GM21515 (cell line): ENCODE data around the gene GGTLC2.
"Not testable (repeated sequence)": the region's sequence is repeated elsewhere in the genome, so short reads cannot be mapped to it uniquely, and the experiment has no call there.

Experiments used
- ATAC-seq: cut with Tn5 transposase; IDR thresholded peaks from one replicate; pipeline ENCODE4 v1.9.1; 2021; ENCODE audit not compliant: unreplicated experiment

Gene GGTLC2

GRCh38 chr22:22667966-22668880 is 23.8 kb downstream of the GGTLC2 start:
- no peak for ATAC-seq

GRCh38 chr22:22669093-22669492 is 24.7 kb downstream of the GGTLC2 start:
- no peak for ATAC-seq

GRCh38 chr22:22670076-22670795 is 25.8 kb downstream of the GGTLC2 start:
- no peak for ATAC-seq

GRCh38 chr22:22671506-22671905 is 27.1 kb downstream of the GGTLC2 start:
- no peak for ATAC-seq

GRCh38 chr22:22673099-22673498 is 28.7 kb downstream of the GGTLC2 start:
- no peak for ATAC-seq

GRCh38 chr22:22673628-22674027 is 29.2 kb downstream of the GGTLC2 start:
- ATAC-seq = no peak

- no peak for ATAC-seq
Observed at GRCh38 chr22:22674467-22674866, 30.1 kb downstream of the GGTLC2 start.

GRCh38 chr22:22678970-22679369 is 34.6 kb downstream of the GGTLC2 start:
- no peak for ATAC-seq

GRCh38 chr22:22680396-22680795 is 36.0 kb downstream of the GGTLC2 start:
- ATAC-seq = no peak

GRCh38 chr22:22681221-22681739 is 36.9 kb downstream of the GGTLC2 start:
- ATAC-seq = no peak

- ATAC-seq = no peak
Observed at GRCh38 chr22:22682196-22682595, 37.8 kb downstream of the GGTLC2 start.

- no peak for ATAC-seq
Observed at GRCh38 chr22:22682807-22683667, 38.6 kb downstream of the GGTLC2 start.

- no peak for ATAC-seq
Observed at GRCh38 chr22:22683668-22684361, 39.4 kb downstream of the GGTLC2 start.

- ATAC-seq = no peak
Observed at GRCh38 chr22:22684580-22685561, 40.5 kb downstream of the GGTLC2 start.

GRCh38 chr22:22685586-22685985 is 41.2 kb downstream of the GGTLC2 start:
- no peak for ATAC-seq

GRCh38 chr22:22686202-22687115 is 42.0 kb downstream of the GGTLC2 start:
- ATAC-seq = not testable (repeated sequence)

- ATAC-seq = no peak
Observed at GRCh38 chr22:22687638-22688500, 43.5 kb downstream of the GGTLC2 start.
